Liver (tissue), 9 donors: ENCODE measurements around the gene LGALS8. TPM values are rescaled to one million over a fixed set of nuclear protein-coding genes. Genes with fewer than 3 reads are reported as not detected.

ENCODE experiments used
- DNase-seq: peaks from one replicate; pipeline ENCODE4 v3.0.0-alpha.2; 2017; ENCODE audit warnings: low spot score
- H3K27ac ChIP-seq, 2 donors: one replicate each; pipeline ENCODE4 v1.7.0; 2013; ENCODE audit warnings: inconsistent platforms in 2 of 2, low read length in 2 of 2, control low read depth in 1 of 2, low read depth in 1 of 2, mild to moderate bottlenecking in 1 of 2
- H3K27me3 ChIP-seq, 4 donors: one replicate each; pipeline versions ENCODE4 v1.6.1 to v1.7.0; 2013; ENCODE audit warnings: low read length in 3 of 4, inconsistent platforms in 1 of 4, mild to moderate bottlenecking in 1 of 4, moderate library complexity in 1 of 4; ENCODE audit not compliant: control insufficient read depth in 4 of 4, insufficient read depth in 4 of 4
- H3K36me3 ChIP-seq, 4 donors: one replicate each; pipeline versions ENCODE4 v1.6.1 to v1.7.0; 2013; ENCODE audit warnings: low read length in 3 of 4, mild to moderate bottlenecking in 3 of 4, low read depth in 1 of 4, moderate library complexity in 1 of 4; ENCODE audit not compliant: control insufficient read depth in 4 of 4, insufficient read depth in 3 of 4
- H3K4me1 ChIP-seq, 4 donors: one replicate each; pipeline versions ENCODE4 v1.6.1 to v1.7.0; 2013; ENCODE audit warnings: low read length in 3 of 4, mild to moderate bottlenecking in 3 of 4, moderate library complexity in 1 of 4; ENCODE audit not compliant: control insufficient read depth in 4 of 4, insufficient read depth in 4 of 4
- H3K4me3 ChIP-seq, 3 donors: one replicate each; pipeline versions ENCODE4 v1.6.1 to v1.7.0; 2013; ENCODE audit warnings: low read length in 3 of 3, control low read depth in 1 of 3, low read depth in 1 of 3, mild to moderate bottlenecking in 1 of 3
- H3K9ac ChIP-seq, 2 donors: one replicate each; pipeline ENCODE4 v1.7.0; 2013; ENCODE audit warnings: low read length in 2 of 2, mild to moderate bottlenecking in 2 of 2, moderate library complexity in 2 of 2, control low read depth in 1 of 2, low read depth in 1 of 2
- H3K9me3 ChIP-seq, 4 donors: one replicate each; pipeline versions ENCODE4 v1.6.1 to v1.7.0; 2013; ENCODE audit warnings: low read length in 3 of 4; ENCODE audit not compliant: control insufficient read depth in 4 of 4
- EGR1 ChIP-seq, 2 donors: IDR thresholded peaks; 2 replicates each; pipeline ENCODE4 v1.6.1; 2016 to 2018; ENCODE audit warnings: antibody characterized with exemption in 2 of 2, low read depth in 2 of 2
- FOXA1 ChIP-seq: IDR thresholded peaks from 2 replicates; pipeline ENCODE4 v1.6.1; 2016; ENCODE audit warnings: antibody characterized with exemption
- FOXA2 ChIP-seq: IDR thresholded peaks from 2 replicates; pipeline ENCODE4 v1.6.1; 2016; ENCODE audit warnings: antibody characterized with exemption
- GABPA ChIP-seq, 2 donors: IDR thresholded peaks in 1 of 2; conservative IDR thresholded peaks in 1 of 2; 2 replicates each; pipeline ENCODE4 v1.6.1; 2016; ENCODE audit warnings: antibody characterized with exemption in 2 of 2, mild to moderate bottlenecking in 1 of 2, moderate library complexity in 1 of 2
- HNF4A ChIP-seq, 2 donors: conservative IDR thresholded peaks; 2 replicates each; pipeline ENCODE4 v1.6.1; 2016; ENCODE audit warnings: antibody characterized with exemption in 2 of 2, mild to moderate bottlenecking in 2 of 2
- RAD21 ChIP-seq, 2 donors: IDR thresholded peaks; 2 replicates each; pipeline ENCODE4 v1.6.1; 2016; ENCODE audit warnings: antibody characterized with exemption in 2 of 2, mild to moderate bottlenecking in 2 of 2
- REST ChIP-seq: IDR thresholded peaks from 2 replicates; pipeline ENCODE4 v1.6.1; 2016; ENCODE audit warnings: antibody characterized with exemption, mild to moderate bottlenecking
- RXRA ChIP-seq, 2 donors: IDR thresholded peaks; 2 replicates each; pipeline ENCODE4 v1.6.1; 2017 to 2018; ENCODE audit warnings: antibody characterized with exemption in 2 of 2, mild to moderate bottlenecking in 1 of 2
- SP1 ChIP-seq: IDR thresholded peaks from 2 replicates; pipeline ENCODE4 v1.6.1; 2018; ENCODE audit warnings: antibody characterized with exemption, mild to moderate bottlenecking
- TAF1 ChIP-seq: conservative IDR thresholded peaks from 2 replicates; pipeline ENCODE4 v1.6.1; 2016; ENCODE audit warnings: antibody characterized with exemption, mild to moderate bottlenecking
- YY1 ChIP-seq: IDR thresholded peaks from 2 replicates; pipeline ENCODE4 v1.6.1; 2016; ENCODE audit warnings: antibody characterized with exemption, mild to moderate bottlenecking
- WGBS: extraction: QIAGEN DNeasy Blood & Tissue Kit; methylation state at CpG from one replicate; pipeline ENCODE4 v1.1.7; 2013; 5-methylcytosine and 5-hydroxymethylcytosine counted together
- polyA plus RNA-seq, 2 donors: library from polyadenylated mRNA; stranded (reverse) in 1 of 2; unstranded in 1 of 2; fragments of 200-250 nt in 1 of 2; fragments of >200 nt in 1 of 2; fragmentation: Nextera tagmentation in 1 of 2; extraction: Ambion mirVana in 1 of 2; gene quantifications; one replicate each; pipeline versions ENCODE4 v1.2.1 to v1.2.3, GENCODE V29; 2013 to 2015
- total RNA-seq, 2 donors: library from RNA; depleted of rRNA; stranded (reverse); fragments of >200 nt; gene quantifications; one replicate each; pipeline ENCODE4 v1.2.3, GENCODE V29; 2014
- TF ChIP-seq, protein P1 (sequence below): IDR thresholded peaks from 2 replicates; pipeline ENCODE4 v1.6.1; 2016; ENCODE audit warnings: antibody characterized with exemption
- TF ChIP-seq, protein P2 (sequence below): IDR thresholded peaks from 2 replicates; pipeline ENCODE4 v1.6.1; 2016; ENCODE audit warnings: antibody characterized with exemption
- TF ChIP-seq, protein P3 (sequence below): IDR thresholded peaks from 2 replicates; pipeline ENCODE4 v1.6.1; 2016; ENCODE audit warnings: antibody characterized with exemption
- donor health status: healthy.
- donor health status: healthy.
- donor health status: healthy.
- donor health status: healthy.
- donor health status: healthy.

LGALS8 gene
- total and polyA plus RNA-seq, 4 donors: 20.7 to 75.9 (median 50.4) TPM

GRCh38 chr1:236491469-236492136, 32.2 kb upstream of the LGALS8 start:
- Histone ChIP-seq H3K27ac (peak overlapping the region; percentile 66 to 75), H3K4me3 (no peak overlapping the region), H3K9me3 (no peaks in the 10 kb centered on the region), H3K9ac (no peak overlapping the region), H3K4me1 (peaks cover 0 to 15% (median 10%) of the 10 kb centered on the region in 4 donors), H3K27me3 (no peaks in the 10 kb centered on the region), H3K36me3 (no peaks in the 10 kb centered on the region)
- no peak for DNase-seq
- 75% methylated on average over 10 of the region's 10 CpGs for WGBS
- TF ChIP-seq EGR1 (IDR thresholded peaks at IDR 0.05; ENCODE audit: low read depth in 2 of 2) (no peak), SP1 (no peak), FOXA1 (no peak), RXRA (IDR thresholded peaks at IDR 0.05) (no peak), YY1 (no peak), REST (no peak)
- TF ChIP-seq, protein P1, sequence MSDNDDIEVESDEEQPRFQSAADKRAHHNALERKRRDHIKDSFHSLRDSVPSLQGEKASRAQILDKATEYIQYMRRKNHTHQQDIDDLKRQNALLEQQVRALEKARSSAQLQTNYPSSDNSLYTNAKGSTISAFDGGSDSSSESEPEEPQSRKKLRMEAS: no peak
- TF ChIP-seq, protein P2, sequence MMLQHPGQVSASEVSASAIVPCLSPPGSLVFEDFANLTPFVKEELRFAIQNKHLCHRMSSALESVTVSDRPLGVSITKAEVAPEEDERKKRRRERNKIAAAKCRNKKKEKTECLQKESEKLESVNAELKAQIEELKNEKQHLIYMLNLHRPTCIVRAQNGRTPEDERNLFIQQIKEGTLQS: no peak
- TF ChIP-seq, protein P3, sequence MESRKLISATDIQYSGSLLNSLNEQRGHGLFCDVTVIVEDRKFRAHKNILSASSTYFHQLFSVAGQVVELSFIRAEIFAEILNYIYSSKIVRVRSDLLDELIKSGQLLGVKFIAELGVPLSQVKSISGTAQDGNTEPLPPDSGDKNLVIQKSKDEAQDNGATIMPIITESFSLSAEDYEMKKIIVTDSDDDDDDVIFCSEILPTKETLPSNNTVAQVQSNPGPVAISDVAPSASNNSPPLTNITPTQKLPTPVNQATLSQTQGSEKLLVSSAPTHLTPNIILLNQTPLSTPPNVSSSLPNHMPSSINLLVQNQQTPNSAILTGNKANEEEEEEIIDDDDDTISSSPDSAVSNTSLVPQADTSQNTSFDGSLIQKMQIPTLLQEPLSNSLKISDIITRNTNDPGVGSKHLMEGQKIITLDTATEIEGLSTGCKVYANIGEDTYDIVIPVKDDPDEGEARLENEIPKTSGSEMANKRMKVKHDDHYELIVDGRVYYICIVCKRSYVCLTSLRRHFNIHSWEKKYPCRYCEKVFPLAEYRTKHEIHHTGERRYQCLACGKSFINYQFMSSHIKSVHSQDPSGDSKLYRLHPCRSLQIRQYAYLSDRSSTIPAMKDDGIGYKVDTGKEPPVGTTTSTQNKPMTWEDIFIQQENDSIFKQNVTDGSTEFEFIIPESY: no peak

DNA sequence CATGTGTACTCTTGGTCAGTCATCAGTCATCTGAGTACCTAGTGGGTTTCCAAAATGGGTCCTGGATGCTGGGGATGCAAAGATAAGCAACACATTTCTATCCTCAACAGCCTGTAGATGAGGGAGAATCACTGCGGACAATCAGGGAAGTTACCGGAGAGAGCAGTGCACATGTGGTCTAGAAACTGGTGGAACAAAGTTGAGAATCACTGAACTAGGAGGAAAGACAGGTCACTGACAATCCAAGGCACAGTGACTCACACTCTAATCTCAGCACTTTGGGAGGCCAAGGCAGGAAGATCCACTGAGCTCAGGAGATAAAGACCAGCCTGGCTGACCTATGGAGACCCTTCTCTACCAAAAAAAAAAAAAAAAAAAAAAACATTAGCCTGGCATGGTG, 31.4 kb upstream of the LGALS8 start:
- 85% methylated on average over 2 of the region's 2 CpGs for WGBS
- Histone ChIP-seq H3K4me3 (no peak overlapping the region), H3K36me3 (no peaks in the 10 kb centered on the region), H3K9me3 (no peaks in the 10 kb centered on the region), H3K27ac (no peak overlapping the region), H3K9ac (no peak overlapping the region), H3K27me3 (no peaks in the 10 kb centered on the region), H3K4me1 (peaks cover 0 to 15% (median 10%) of the 10 kb centered on the region in 4 donors)
- TF ChIP-seq FOXA1 (no peak), HNF4A (conservative IDR thresholded peaks at IDR 0.05) (no peak), RAD21 (IDR thresholded peaks at IDR 0.05) (no peak), RXRA (IDR thresholded peaks at IDR 0.05) (no peak), REST (no peak), GABPA (IDR thresholded peaks at IDR 0.05 in 1 of 2, conservative IDR thresholded peaks at IDR 0.05 in 1 of 2) (no peak), FOXA2 (no peak), TAF1 (no peak), SP1 (no peak)
- TF ChIP-seq, protein P3: no peak
- TF ChIP-seq, protein P1: no peak
- TF ChIP-seq, protein P2: no peak
- no peak for DNase-seq
